ENCODE measurements around the gene ZNF81. TPM values are rescaled to one million over a fixed set of nuclear protein-coding genes. Genes with fewer than 3 reads are reported as not detected.

ZNF81 gene
- total RNA-seq, 1 donor from 2014 or later = 11.0 TPM

- DNase-seq (no peak), ATAC-seq (ENCODE audit: low read depth) (no peak)
- no peaks in the 10 kb centered on the region for H3K27me3 Mint-ChIP-seq
- no peak overlapping the region for H3K27ac Mint-ChIP-seq
- peaks cover 3% of the 10 kb centered on the region for H3K9me3 Mint-ChIP-seq
- peaks cover 43% of the 10 kb centered on the region for H3K36me3 Mint-ChIP-seq (ENCODE audit: low read depth)
- ChIA-PET POLR2A (interaction anchor here (0.6 to 1.1 kb wide), 2 partner anchors 41 to 48 kb away, joined by 3 to 11 read pairs; no protein-coding TSS in a partner anchor), CTCF (no interaction called here)
- intact Hi-C loops (cut with micrococcal nuclease) = no loop called here
- TF ChIP-seq CTCF (IDR thresholded peaks at IDR 0.05) = no peak
- no peak overlapping the region for H3K4me3 Mint-ChIP-seq
- peaks cover 4% of the 10 kb centered on the region for H3K4me1 Mint-ChIP-seq
These were observed 40.6 kb downstream of the ZNF81 start for GRCh38 chrX:47877327-47877726.

- ATAC-seq (ENCODE audit: low read depth) (no peak), DNase-seq (no peak)
- Mint-ChIP-seq H3K4me3 (no peak overlapping the region), H3K27ac (no peak overlapping the region), H3K27me3 (no peaks in the 10 kb centered on the region), H3K36me3 (ENCODE audit: low read depth) (peaks cover 35% of the 10 kb centered on the region), H3K4me1 (peaks cover 4% of the 10 kb centered on the region), H3K9me3 (peaks cover 3% of the 10 kb centered on the region)
- ChIA-PET CTCF (no interaction called here), POLR2A (no interaction called here)
- no peak for TF ChIP-seq CTCF (IDR thresholded peaks at IDR 0.05)
- intact Hi-C loops (cut with micrococcal nuclease) = no loop called here
These were observed 41.5 kb downstream of the ZNF81 start for GRCh38 chrX:47878198-47878597.

- peaks cover 27% of the 10 kb centered on the region for H3K36me3 Mint-ChIP-seq (ENCODE audit: low read depth)
- intact Hi-C loops (cut with micrococcal nuclease) = no loop called here
- no peak for ATAC-seq (ENCODE audit: low read depth)
- TF ChIP-seq CTCF (IDR thresholded peaks at IDR 0.05) = no peak
- ChIA-PET CTCF (no interaction called here), POLR2A (no interaction called here)
- no peak overlapping the region for H3K4me3 Mint-ChIP-seq
- no peaks in the 10 kb centered on the region for H3K9me3 Mint-ChIP-seq
- H3K4me1 Mint-ChIP-seq = peaks cover 4% of the 10 kb centered on the region
- no peak for DNase-seq
- H3K27me3 Mint-ChIP-seq = no peaks in the 10 kb centered on the region
- no peak overlapping the region for H3K27ac Mint-ChIP-seq
These were observed 42.8 kb downstream of the ZNF81 start for GRCh38 chrX:47879463-47879862.

- no peak overlapping the region for H3K4me3 Mint-ChIP-seq
- CTCF ChIA-PET = no interaction called here
These were observed 44.2 kb downstream of the ZNF81 start for GRCh38 chrX:47880927-47881326.

GRCh38 chrX:47885501-47885900 is 48.8 kb downstream of the ZNF81 start:
- intact Hi-C loops (cut with micrococcal nuclease) = no loop called here
- H3K36me3 Mint-ChIP-seq (ENCODE audit: low read depth) = peaks cover 57% of the 10 kb centered on the region
- no peak overlapping the region for H3K4me3 Mint-ChIP-seq
- H3K4me1 Mint-ChIP-seq = no peaks in the 10 kb centered on the region
- H3K9me3 Mint-ChIP-seq = no peaks in the 10 kb centered on the region
- ATAC-seq (ENCODE audit: low read depth) (no peak), DNase-seq (no peak)
- H3K27me3 Mint-ChIP-seq = no peaks in the 10 kb centered on the region
- H3K27ac Mint-ChIP-seq = no peak overlapping the region
- ChIA-PET POLR2A (no interaction called here), CTCF (no interaction called here)
- no peak for TF ChIP-seq CTCF (IDR thresholded peaks at IDR 0.05)

More at GRCh38 chrX:47880927-47881326, 44.2 kb downstream of the ZNF81 start:
- Mint-ChIP-seq H3K9me3 (no peaks in the 10 kb centered on the region), H3K36me3 (ENCODE audit: low read depth) (peaks cover 30% of the 10 kb centered on the region), H3K27me3 (no peaks in the 10 kb centered on the region), H3K27ac (no peak overlapping the region), H3K4me1 (peaks cover 4% of the 10 kb centered on the region)
- no peak for DNase-seq
- no peak for TF ChIP-seq CTCF (IDR thresholded peaks at IDR 0.05)
- ATAC-seq (ENCODE audit: low read depth) = no peak
- intact Hi-C loops (cut with micrococcal nuclease) = no loop called here
- POLR2A ChIA-PET = no interaction called here
